Mucosa of descending colon (tissue), 3 donors: Measurements from ENCODE around the gene ARID1B. TPM values are rescaled to one million over a fixed set of nuclear protein-coding genes. Genes with fewer than 3 reads are reported as not detected.

Experiments
- ATAC-seq: fragments of 200-7000 bp; cut with Tn5 transposase; one replicate; pipeline ENCODE4 v1.9.1; 2020; ENCODE audit warnings: mild to moderate bottlenecking, moderate library complexity
- DNase-seq, 3 donors: peaks; one replicate each; pipeline ENCODE4 v3.0.0-alpha.2; 2020
- H3K36me3 ChIP-seq: fragments of 200-600 bp; one replicate; pipeline ENCODE4 v1.8.0; 2021; ENCODE audit warnings: low read depth, mild to moderate bottlenecking
- H3K4me1 ChIP-seq: fragments of 200-600 bp; one replicate; pipeline ENCODE4 v1.8.0; 2021; ENCODE audit warnings: low read depth, mild to moderate bottlenecking
- H3K4me3 ChIP-seq: fragments of 200-600 bp; one replicate; pipeline ENCODE4 v1.8.0; 2021; ENCODE audit warnings: mild to moderate bottlenecking
- H3K9me3 ChIP-seq: fragments of 200-600 bp; one replicate; pipeline ENCODE4 v1.8.0; 2021; ENCODE audit warnings: mild to moderate bottlenecking
- CTCF ChIP-seq: fragments of 200-600 bp; IDR thresholded peaks from one replicate; pipeline ENCODE4 v1.8.0; 2022; ENCODE audit warnings: antibody characterized with exemption, mild to moderate bottlenecking
- intact Hi-C, 2 donors: fragments of 100-400 bp; cut with DNase I in 1 of 2; cut with micrococcal nuclease in 1 of 2; formaldehyde crosslinking; loops; one replicate each; pipeline versions ENCODE4 v1.11.0 to v1.11.1; 2022; cut with DNase I, micrococcal nuclease
- total RNA-seq, 3 donors: library from RNA; stranded (reverse); fragmentation: NEBNext Ultra II Directional in 2 of 3; extraction: Animal tissue kit (Norgen Biotek cat#: 25700) in 2 of 3; gene quantifications; one replicate each; pipeline versions ENCODE4 v1.2.1 to v1.2.4, GENCODE V29; 2021 to 2023
- donor health status: DM: no; HTN: no; CAD: no; lungs with moderate emphysema.
- donor health status: DM: no; HTN: no; CAD: no.
- donor health status: DM: no; HTN: yes; CAD: no.

ARID1B gene
- total RNA-seq, 3 donors from 2014 or later = 71.8 to 102 (median 101) TPM

DNA sequence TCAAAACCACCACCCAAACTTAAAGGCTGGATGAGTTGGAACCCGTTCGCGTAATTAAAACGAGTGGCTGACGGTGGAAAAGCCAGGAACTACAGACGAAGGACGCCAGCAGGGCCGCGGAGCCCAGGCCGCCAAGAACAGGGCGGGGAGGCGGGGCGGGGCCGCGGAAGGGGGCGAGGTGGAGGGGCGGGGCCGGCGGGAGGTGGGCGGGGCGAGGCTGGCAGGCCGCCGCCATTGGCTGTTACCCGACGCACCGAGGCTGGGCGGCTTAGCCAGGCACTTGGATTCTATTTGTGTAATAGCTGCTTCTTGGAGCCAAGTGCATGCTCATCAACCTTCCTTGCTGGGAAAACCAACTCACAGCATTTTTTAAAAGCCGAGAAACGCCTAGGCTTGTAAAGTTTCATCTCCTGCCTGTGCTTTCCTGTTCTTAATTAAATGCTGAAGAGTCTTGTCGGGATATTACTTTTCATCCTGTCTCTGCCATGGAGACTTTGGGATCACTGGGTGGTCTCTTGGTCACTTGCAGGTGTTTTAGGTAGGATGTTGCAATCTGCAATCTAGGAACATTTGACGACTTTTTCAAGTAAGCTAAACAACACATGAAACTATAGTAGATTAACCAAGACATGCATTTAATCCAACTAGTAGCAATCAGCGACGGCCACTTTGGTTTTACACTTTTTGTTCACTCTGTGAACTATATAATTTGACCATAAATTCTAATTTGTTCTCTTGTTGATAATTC, 245.0 kb downstream of the ARID1B start:
- DNase-seq (peak; percentile 90 to 93 (median 90)), ATAC-seq (peak; percentile 91)
- intact Hi-C loops = no loop called here
- Histone ChIP-seq H3K4me3 (peak overlapping the region; percentile 39), H3K4me1 (peaks cover 12% of the 10 kb centered on the region), H3K9me3 (no peaks in the 10 kb centered on the region), H3K36me3 (peaks cover 6% of the 10 kb centered on the region)
- TF ChIP-seq CTCF = no peak

DNA sequence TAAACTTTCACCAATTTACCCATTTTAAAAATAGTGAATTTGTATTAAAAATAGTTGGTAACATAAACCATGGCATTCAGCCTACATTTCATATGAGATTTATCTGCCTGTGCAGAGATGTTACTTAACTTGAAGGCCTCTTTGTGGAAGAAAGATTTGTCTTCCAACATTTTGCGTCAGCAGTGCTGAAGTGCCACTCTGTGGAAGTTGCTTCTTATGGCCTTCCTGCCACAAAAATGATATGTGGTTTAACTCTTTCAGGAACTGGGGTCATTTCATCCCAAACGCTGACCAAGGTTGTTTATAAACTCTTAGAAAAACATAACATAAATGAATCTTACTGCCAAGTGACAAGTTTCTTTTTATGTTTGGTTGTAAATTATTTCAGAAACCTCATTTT, 246.8 kb downstream of the ARID1B start:
- no peak for ATAC-seq

DNA sequence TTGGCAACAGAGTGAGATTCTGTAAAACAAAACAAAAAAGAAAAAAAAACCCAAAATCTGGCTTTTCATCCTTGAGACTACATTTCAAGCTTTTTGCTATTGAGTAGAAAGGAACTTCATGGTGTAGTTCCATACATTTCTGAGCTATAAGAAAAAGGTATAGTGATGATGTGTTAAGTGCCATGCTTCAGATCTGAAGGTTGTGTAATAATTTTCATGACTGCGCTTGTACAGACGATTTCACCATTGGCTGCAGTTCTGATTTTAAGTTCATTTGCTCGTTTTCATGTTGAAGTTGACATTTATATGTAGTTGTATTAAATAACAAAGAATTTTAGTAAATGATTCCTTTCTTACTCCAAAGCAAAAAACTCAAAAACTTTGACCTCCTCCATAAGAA, 247.6 kb downstream of the ARID1B start:
- H3K36me3 ChIP-seq = peaks cover 6% of the 10 kb centered on the region
- no peak for TF ChIP-seq CTCF
- DNase-seq (no peak), ATAC-seq (no peak)
- H3K9me3 ChIP-seq = no peaks in the 10 kb centered on the region
- H3K4me3 ChIP-seq = no peak overlapping the region
- peaks cover 12% of the 10 kb centered on the region for H3K4me1 ChIP-seq
- intact Hi-C loops = no loop called here

More for the DNA sequence above, 246.8 kb downstream of the ARID1B start:
- intact Hi-C loops = no loop called here
- no peak for TF ChIP-seq CTCF
- peaks cover 6% of the 10 kb centered on the region for H3K36me3 ChIP-seq
- H3K4me3 ChIP-seq = no peak overlapping the region
- no peaks in the 10 kb centered on the region for H3K9me3 ChIP-seq
- peaks cover 12% of the 10 kb centered on the region for H3K4me1 ChIP-seq
- no peak for DNase-seq

GRCh38 chr6:157025437-157025836, 248.3 kb downstream of the ARID1B start:
- no peak for TF ChIP-seq CTCF
- intact Hi-C loops = no loop called here
- ATAC-seq = no peak

DNA sequence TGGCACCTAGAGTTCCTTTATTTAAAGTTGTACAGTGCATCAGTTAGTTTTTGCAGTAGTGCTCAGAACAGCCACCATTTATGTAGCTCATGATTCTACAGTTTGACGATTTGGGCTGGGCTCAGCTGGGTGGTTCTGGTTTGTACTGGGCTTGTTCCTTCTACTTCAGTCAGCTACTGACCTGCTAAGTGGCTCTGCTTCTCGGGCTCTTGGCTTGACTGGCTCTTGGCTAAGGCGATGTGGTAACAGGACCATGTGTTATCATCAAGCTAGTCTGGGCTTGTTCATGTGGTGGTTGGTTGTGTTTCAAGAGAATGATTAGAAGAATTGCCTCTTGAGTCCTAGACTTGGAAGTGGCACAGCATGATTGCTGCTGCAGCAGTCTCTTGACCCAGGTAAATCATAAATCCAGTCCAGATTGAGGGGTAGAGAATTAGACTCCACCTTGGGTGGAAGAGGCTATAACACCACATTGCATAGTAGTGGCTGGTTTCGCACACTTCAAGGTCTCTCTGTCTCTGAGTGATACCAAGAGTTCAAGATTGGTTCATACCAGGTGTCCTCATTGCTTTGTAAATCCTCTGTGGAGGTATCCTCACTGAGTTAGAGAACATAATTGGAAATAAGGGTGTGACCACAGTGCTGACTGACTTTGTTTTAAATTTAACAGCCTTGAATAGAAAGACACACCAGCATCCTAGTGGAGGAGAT, 253.0 kb downstream of the ARID1B start:
- Histone ChIP-seq H3K36me3 (no peaks in the 10 kb centered on the region), H3K9me3 (no peaks in the 10 kb centered on the region), H3K4me1 (peaks cover 12% of the 10 kb centered on the region), H3K4me3 (no peak overlapping the region)
- no peak for TF ChIP-seq CTCF
- DNase-seq = no peak
- intact Hi-C loops = loop anchor here in 1 of 2 donors (10.0 kb wide), 1 partner anchor 155 kb away; no protein-coding TSS in a partner anchor
- no peak for ATAC-seq

More at GRCh38 chr6:157025437-157025836, 248.3 kb downstream of the ARID1B start:
- no peak for DNase-seq
- H3K9me3 ChIP-seq = no peaks in the 10 kb centered on the region
- H3K4me3 ChIP-seq = no peak overlapping the region
- peaks cover 12% of the 10 kb centered on the region for H3K4me1 ChIP-seq
- peaks cover 6% of the 10 kb centered on the region for H3K36me3 ChIP-seq
